Left ventricle myocardium inferior (tissue), 1 donor: ENCODE measurements around the gene TCF7L2. TPM values are rescaled to one million over a fixed set of nuclear protein-coding genes. Genes with fewer than 3 reads are reported as not detected.

Source experiments
- DNase-seq: peaks from one replicate; pipeline ENCODE4 v3.0.0-alpha.2; 2020
- H3K27ac ChIP-seq: fragments of 200-600 bp; replicated peaks from 2 replicates; pipeline ENCODE4 v1.8.0; 2021
- H3K27me3 ChIP-seq: fragments of 200-600 bp; 2 replicates; pipeline ENCODE4 v1.8.0; 2021; ENCODE audit warnings: low read depth
- H3K36me3 ChIP-seq: fragments of 200-600 bp; 2 replicates; pipeline ENCODE4 v1.8.0; 2021
- H3K4me1 ChIP-seq: fragments of 200-600 bp; 2 replicates; pipeline ENCODE4 v1.8.0; 2021
- H3K4me3 ChIP-seq: fragments of 200-600 bp; 2 replicates; pipeline ENCODE4 v1.8.0; 2021; ENCODE audit warnings: mild to moderate bottlenecking, moderate library complexity
- H3K9me3 ChIP-seq: fragments of 200-600 bp; replicated peaks from 2 replicates; pipeline ENCODE4 v1.8.0; 2021
- CTCF ChIP-seq: fragments of 200-600 bp; IDR thresholded peaks from 2 replicates; pipeline ENCODE4 v1.8.0; 2021; ENCODE audit warnings: antibody characterized with exemption, mild to moderate bottlenecking, borderline replicate concordance
- intact Hi-C: fragments of 100-400 bp; cut with micrococcal nuclease; formaldehyde crosslinking; loops from one replicate; pipeline ENCODE4 v1.11.0; 2022
- total RNA-seq: library from RNA; stranded (reverse); fragmentation: NEBNext Ultra II Directional; extraction: Animal tissue kit (Norgen Biotek cat#: 25700); gene quantifications from one replicate; pipeline ENCODE4 v1.2.1, GENCODE V29; 2021
- donor health status: DM: no; HTN: yes; CAD: no; lungs with severe emphysema.

The TCF7L2 gene
- total RNA-seq, 1 donor from 2014 or later, result 8.9 TPM

DNA sequence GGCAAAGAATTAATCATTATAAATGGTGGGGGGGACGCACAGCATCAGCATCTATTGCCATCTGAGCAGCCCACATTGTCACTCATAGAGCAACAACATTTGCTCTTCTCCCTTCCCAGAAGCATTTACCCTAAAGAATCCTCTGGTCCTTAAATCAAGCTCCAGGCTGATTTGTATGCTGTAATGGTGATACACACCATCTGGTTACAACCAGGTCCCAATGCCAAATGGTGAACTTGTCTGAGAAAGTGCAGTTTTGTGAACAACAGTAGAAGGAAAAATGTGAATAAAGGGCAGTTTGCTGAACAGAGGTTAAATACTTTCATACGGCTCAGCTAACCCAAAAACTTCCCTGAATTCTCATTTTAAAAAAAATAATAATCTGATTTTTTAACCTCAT lies 38.8 kb upstream of the TCF7L2 start:
- intact Hi-C loops, result no loop called here
- H3K27me3 ChIP-seq, result no peaks in the 10 kb centered on the region
- no peaks in the 10 kb centered on the region for H3K4me1 ChIP-seq
- no peak overlapping the region for H3K27ac ChIP-seq
- no peak for DNase-seq
- H3K4me3 ChIP-seq, result no peak overlapping the region
- H3K36me3 ChIP-seq, result no peaks in the 10 kb centered on the region
- no peaks in the 10 kb centered on the region for H3K9me3 ChIP-seq
- TF ChIP-seq CTCF, result no peak

GRCh38 chr10:112912410-112912928 lies 37.6 kb upstream of the TCF7L2 start:
- Histone ChIP-seq H3K9me3 (no peaks in the 10 kb centered on the region), H3K4me1 (no peaks in the 10 kb centered on the region), H3K36me3 (no peaks in the 10 kb centered on the region), H3K4me3 (no peak overlapping the region), H3K27ac (no peak overlapping the region), H3K27me3 (no peaks in the 10 kb centered on the region)
- DNase-seq, result no peak
- intact Hi-C loops, result no loop called here
- no peak for TF ChIP-seq CTCF

DNA sequence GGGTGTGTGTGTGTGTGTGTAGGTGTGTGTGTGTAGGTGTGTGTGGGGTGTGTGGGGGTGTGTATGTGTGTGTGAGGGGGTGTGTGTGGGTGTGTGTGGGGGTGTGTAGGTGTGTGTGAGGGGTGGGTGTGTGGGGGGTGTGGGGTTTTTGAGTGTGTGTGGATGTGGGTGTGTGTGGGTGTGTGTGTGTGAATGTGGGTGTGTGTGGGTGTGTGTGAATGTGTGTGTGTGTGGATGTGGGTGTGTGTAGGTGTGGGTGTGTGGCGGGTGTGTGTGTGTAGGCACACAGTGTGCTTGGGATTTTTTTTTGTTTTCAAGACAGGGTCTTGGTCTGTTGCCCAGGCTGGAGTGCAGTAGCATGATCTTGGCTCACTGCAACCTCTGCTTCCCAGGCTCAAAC lies 36.8 kb upstream of the TCF7L2 start:
- H3K9me3 ChIP-seq, result no peaks in the 10 kb centered on the region
- intact Hi-C loops, result no loop called here
- no peaks in the 10 kb centered on the region for H3K4me1 ChIP-seq
- no peaks in the 10 kb centered on the region for H3K27me3 ChIP-seq
- no peak overlapping the region for H3K4me3 ChIP-seq
- no peak for DNase-seq
- H3K36me3 ChIP-seq, result no peaks in the 10 kb centered on the region
- TF ChIP-seq CTCF, result no peak
- no peak overlapping the region for H3K27ac ChIP-seq

- H3K36me3 ChIP-seq, result no peaks in the 10 kb centered on the region
- intact Hi-C loops, result no loop called here
- no peaks in the 10 kb centered on the region for H3K9me3 ChIP-seq
- TF ChIP-seq CTCF, result no peak
- no peaks in the 10 kb centered on the region for H3K4me1 ChIP-seq
- no peak overlapping the region for H3K4me3 ChIP-seq
- no peak for DNase-seq
- no peaks in the 10 kb centered on the region for H3K27me3 ChIP-seq
- H3K27ac ChIP-seq, result no peak overlapping the region
Measured at GRCh38 chr10:112913661-112914287, 36.3 kb upstream of the TCF7L2 start.

- intact Hi-C loops, result no loop called here
- H3K4me3 ChIP-seq, result no peak overlapping the region
Measured at GRCh38 chr10:112914288-112914952, 35.6 kb upstream of the TCF7L2 start.

More at GRCh38 chr10:112914288-112914952, 35.6 kb upstream of the TCF7L2 start:
- no peak for DNase-seq
- no peak overlapping the region for H3K27ac ChIP-seq
- H3K27me3 ChIP-seq, result no peaks in the 10 kb centered on the region
- no peaks in the 10 kb centered on the region for H3K36me3 ChIP-seq
- no peaks in the 10 kb centered on the region for H3K4me1 ChIP-seq
- TF ChIP-seq CTCF, result no peak
- H3K9me3 ChIP-seq, result no peaks in the 10 kb centered on the region
